ENCODE results near the gene EBLN2. TPM values are rescaled to one million over a fixed set of nuclear protein-coding genes. Genes with fewer than 3 reads are reported as not detected.

Gene EBLN2
- total and polyA plus RNA-seq, 2 donors (not counting 3 experiments of a cell fraction or from before 2014, with no cell fraction given) = 2.5 to 7.3 TPM

DNA sequence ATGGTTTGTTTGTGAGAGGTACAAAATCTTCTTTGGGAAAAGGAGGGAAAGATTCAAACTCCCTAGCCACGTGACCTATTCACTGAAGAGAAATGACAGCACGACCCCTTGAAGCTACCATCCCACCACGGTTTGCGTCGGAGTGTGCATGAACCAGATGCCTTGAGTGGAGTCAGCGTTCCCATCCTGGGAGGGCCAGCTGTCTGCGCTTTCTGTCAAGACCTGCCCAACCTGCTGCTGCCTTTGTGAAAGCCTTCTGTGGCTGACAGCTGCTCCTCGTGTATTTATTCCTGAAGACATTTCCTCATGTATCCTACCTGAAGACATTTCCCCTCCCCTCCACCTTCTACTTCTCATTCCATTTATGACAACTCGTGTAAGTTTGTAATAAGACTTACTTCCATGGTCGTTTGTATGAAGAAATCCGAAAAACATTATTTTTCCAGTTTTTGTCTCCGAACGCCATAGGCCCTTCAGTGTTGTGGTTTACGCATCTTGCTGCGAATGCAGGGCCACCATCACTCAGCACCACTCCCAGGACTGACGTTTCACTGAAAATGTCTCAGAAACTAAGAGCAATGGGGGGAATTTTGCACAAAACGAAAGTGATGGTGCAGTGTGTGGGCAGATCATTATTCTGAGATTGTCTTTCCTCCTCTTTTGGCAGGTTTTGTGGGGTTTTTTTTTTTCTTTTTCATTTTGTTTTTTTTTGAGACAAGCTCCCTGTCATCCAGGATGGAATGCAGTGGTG lies 18.9 kb downstream of the EBLN2 start:
- DNase-seq (ENCODE audit: low read depth, low spot score) (no peak), FAIRE-seq (no peak)
- Histone ChIP-seq H4K20me1 (replicated peaks; ENCODE audit: control insufficient read depth, extremely low read depth, insufficient read depth, low read length) (no peaks in the 10 kb centered on the region), H3K9me1 (replicated peaks; ENCODE audit: control insufficient read depth, extremely low read depth, insufficient read depth, low read length) (no peaks in the 10 kb centered on the region), H3K9ac (replicated peaks; ENCODE audit: extremely low read depth, insufficient read depth, low read length) (no peak overlapping the region), H3K36me3 (ENCODE audit: control insufficient read depth in 2 of 2, extremely low read depth in 1 of 2, insufficient read depth in 2 of 2, low read length in 2 of 2) (no peaks in the 10 kb centered on the region), H3K4me3 (replicated peaks in 1 of 3; ENCODE audit: insufficient read depth in 1 of 3, low read depth in 1 of 3, low read length in 3 of 3) (no peak overlapping the region), H3K27ac (ENCODE audit: insufficient read depth, low read depth, low read length) (no peak overlapping the region), H3K4me2 (ENCODE audit: insufficient read depth, low read length) (no peak overlapping the region), H2AFZ (ENCODE audit: low read depth, low read length) (no peak overlapping the region), H3K79me2 (ENCODE audit: control insufficient read depth, insufficient read depth, low read length) (no peaks in the 10 kb centered on the region), H3K9me3 (replicated peaks; ENCODE audit: control insufficient read depth, insufficient read depth, low read length) (no peaks in the 10 kb centered on the region), H3K27me3 (ENCODE audit: control insufficient read depth in 2 of 2, insufficient read depth in 2 of 2, low read length in 2 of 2) (no peaks in the 10 kb centered on the region), H3K4me1 (ENCODE audit: control insufficient read depth, extremely low read depth, insufficient read depth, low read length) (no peaks in the 10 kb centered on the region)
- ChIA-PET POLR2A (interaction anchor here (0.7 kb wide), 1 partner anchor 39 kb away, joined by 4 read pairs; no protein-coding TSS in a partner anchor), CTCF (no interaction called here)
- dilution Hi-C loops (cut with MboI; ENCODE audit: extremely low pct_ligation_motif_present, low sequenced_read_pairs) (no loop called here), intact Hi-C loops (cut with micrococcal nuclease) (loop anchor here (10.0 kb wide), 1 partner anchor 1366 kb away; no protein-coding TSS in a partner anchor)
- TF ChIP-seq EZH2 (IDR thresholded peaks at IDR 0.05; ENCODE audit: borderline replicate concordance, low read depth, low read length, severe bottlenecking) (no peak), JUN (IDR thresholded peaks at IDR 0.05; ENCODE audit: borderline replicate concordance, insufficient read depth, insufficient read length, low read depth) (no peak), GATA2 (IDR thresholded peaks at IDR 0.05; ENCODE audit: insufficient read depth, insufficient read length, low read depth, low read length) (no peak), FOS (IDR thresholded peaks at IDR 0.05; ENCODE audit: borderline replicate concordance, insufficient read depth, low read length) (no peak), MYC (IDR thresholded peaks at IDR 0.05; ENCODE audit: low read depth, low read length) (no peak), POLR2A (IDR thresholded peaks at IDR 0.05; ENCODE audit: low read depth, low read length) (no peak), POLR2AphosphoS5 (IDR thresholded peaks at IDR 0.05; ENCODE audit: insufficient read depth, low read depth, low read length) (no peak)
- TF ChIP-seq, protein P1, sequence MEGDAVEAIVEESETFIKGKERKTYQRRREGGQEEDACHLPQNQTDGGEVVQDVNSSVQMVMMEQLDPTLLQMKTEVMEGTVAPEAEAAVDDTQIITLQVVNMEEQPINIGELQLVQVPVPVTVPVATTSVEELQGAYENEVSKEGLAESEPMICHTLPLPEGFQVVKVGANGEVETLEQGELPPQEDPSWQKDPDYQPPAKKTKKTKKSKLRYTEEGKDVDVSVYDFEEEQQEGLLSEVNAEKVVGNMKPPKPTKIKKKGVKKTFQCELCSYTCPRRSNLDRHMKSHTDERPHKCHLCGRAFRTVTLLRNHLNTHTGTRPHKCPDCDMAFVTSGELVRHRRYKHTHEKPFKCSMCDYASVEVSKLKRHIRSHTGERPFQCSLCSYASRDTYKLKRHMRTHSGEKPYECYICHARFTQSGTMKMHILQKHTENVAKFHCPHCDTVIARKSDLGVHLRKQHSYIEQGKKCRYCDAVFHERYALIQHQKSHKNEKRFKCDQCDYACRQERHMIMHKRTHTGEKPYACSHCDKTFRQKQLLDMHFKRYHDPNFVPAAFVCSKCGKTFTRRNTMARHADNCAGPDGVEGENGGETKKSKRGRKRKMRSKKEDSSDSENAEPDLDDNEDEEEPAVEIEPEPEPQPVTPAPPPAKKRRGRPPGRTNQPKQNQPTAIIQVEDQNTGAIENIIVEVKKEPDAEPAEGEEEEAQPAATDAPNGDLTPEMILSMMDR (IDR thresholded peaks at IDR 0.05; ENCODE audit: extremely low read depth in 1 of 2, insufficient read depth in 1 of 2, low read depth in 1 of 2, low read length in 2 of 2) = no peak
- TF ChIP-seq, protein P2, sequence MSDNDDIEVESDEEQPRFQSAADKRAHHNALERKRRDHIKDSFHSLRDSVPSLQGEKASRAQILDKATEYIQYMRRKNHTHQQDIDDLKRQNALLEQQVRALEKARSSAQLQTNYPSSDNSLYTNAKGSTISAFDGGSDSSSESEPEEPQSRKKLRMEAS (IDR thresholded peaks at IDR 0.05; ENCODE audit: insufficient read depth, insufficient read length) = no peak
- no TSS peak for BruUV-seq (replicated peaks)
